ENCODE data around the gene VWA3B.
"Not testable (repeated sequence)": the region's sequence is repeated elsewhere in the genome, so short reads cannot be mapped to it uniquely, and the experiment has no call there.

VWA3B gene

GRCh38 chr2:98300141-98300874 lies 213.3 kb downstream of the VWA3B start:
- no peak for DNase-seq

DNA sequence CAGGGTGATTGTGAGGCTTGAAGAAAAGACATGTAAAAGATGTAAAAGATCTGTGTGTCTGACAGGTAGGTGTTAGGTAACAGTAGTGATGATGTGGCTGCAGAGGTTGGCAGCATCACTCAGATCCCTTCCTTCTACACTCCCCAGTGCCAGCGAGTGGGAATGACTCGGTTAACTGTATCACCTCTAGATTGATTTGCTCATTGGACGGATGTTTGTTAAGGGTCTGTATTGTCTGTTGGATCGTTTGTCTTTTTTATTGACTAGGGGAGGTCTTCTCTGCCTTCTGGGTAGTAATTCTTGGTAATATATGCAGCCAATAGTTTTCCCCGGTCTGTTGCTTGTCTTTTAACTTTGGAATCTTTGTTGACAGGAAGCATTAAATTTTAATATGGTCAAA lies 214.5 kb downstream of the VWA3B start:
- DNase-seq = no peak

- not testable (repeated sequence) for DNase-seq
Observed at GRCh38 chr2:98307131-98307696, 220.2 kb downstream of the VWA3B start.

DNA sequence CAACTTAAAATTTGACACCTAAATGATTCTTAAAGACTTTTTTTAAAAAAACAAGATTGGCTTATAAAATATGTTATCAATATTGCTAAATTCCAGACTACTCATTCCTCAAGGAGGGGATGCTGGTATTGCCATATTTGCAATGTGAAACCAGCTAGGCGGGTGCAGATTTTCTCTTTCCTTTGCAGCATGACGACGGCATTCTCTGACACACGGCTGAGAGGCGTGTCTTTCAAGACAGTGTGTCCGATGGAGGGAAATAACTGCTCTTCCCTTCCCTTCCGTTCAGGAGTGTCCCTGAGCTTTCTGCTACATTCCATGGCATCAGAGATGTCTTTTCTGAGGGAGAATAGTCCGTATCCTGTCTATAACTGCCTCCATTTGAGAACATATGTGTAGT lies 221.1 kb downstream of the VWA3B start:
- DNase-seq = no peak

DNA sequence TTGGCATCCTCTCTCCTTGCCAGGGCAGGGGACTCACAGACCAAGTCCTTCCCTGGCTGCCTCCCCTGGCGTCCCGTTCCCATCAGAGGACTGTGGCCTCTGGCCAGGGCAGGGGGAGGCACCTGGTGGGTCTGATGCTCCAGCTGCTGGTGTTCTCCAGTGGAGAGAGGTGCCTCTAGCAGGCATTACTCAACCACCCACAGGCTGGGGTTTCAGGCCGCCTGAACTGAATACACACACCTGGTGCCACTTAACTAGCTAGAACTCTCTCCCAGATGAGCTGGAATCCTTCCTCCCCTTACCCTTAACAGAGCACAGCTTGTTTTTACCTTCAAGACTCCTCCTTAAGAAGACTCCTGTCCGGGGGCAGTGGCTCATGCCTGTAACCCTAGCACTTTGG lies 221.6 kb downstream of the VWA3B start:
- DNase-seq = no peak

DNA sequence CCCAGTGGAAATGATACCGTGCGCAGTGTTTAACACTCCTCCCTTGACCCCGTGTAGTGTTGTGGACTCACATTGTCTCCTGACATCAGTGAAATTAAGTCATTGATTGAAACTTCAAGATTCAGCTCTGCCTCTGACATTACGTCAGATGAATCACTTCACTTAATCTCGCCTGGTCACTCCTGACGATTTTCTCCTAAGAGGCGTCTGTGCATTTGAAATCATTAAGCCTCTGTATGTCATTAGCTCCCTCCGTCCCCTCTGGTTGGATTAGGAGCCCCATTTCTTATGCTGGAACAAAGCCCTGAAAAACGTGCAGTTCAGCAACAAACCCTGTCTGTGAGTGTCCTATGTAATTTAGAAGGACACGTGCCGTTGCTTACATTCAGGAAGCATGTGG lies 222.6 kb downstream of the VWA3B start:
- DNase-seq = no peak

GRCh38 chr2:98310010-98310409 lies 223.0 kb downstream of the VWA3B start:
- DNase-seq = no peak

DNA sequence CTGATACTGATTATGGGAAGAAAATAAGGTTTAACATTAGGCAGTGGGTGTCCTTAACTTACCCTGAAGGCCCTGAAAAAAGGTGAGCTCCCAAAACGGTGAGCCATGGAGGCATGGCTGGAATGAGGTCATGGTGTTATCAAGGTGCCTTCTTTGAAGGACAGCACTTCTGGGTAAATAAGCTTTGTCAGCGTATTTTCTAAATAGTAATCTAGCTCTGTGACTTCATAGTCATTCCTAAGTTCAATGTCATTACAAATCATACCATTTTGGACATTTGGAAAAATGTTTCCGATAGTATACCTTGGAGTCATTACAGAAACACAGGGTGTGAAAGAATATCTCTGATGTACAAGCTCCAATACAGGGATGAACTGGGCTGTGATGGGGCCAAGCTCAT lies 224.1 kb downstream of the VWA3B start:
- no peak for DNase-seq

DNA sequence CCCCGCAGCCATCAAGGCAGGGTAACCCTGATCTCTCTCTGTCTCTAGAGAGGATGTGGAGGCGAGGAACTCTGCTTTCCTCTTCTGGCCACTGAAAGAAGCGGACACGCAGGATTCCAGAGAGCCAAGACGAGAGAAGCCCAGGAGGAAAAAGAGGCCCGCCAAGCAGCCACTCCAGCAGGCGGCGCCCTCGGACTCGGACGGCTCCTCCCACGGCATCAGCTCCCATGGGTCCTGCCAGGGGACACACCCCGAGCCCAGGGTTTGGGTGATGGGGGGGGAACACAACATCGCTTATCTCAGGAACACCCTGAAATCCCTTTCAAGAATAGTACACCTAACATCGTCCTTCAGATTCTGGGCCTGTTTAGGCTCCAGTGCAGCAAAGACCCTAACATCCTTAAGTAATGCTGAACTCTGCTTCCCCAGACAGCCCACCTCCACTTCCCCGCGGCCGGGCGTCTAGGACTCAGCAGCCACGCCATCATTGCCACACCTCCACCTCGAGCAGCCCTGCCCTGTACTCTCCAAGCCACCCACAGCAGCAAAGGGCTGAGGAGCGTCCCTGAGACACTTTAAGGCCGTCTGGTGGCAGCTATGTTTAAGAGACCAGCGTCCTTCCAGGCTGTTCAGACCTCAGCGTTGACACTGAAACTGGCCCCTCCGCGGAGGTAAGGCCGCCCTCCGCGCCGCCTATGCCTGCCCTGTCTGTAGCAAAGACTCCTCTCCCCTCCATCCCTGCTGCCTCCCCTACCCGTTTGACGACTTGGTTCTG lies 225.0 kb downstream of the VWA3B start:
- no peak for DNase-seq

DNA sequence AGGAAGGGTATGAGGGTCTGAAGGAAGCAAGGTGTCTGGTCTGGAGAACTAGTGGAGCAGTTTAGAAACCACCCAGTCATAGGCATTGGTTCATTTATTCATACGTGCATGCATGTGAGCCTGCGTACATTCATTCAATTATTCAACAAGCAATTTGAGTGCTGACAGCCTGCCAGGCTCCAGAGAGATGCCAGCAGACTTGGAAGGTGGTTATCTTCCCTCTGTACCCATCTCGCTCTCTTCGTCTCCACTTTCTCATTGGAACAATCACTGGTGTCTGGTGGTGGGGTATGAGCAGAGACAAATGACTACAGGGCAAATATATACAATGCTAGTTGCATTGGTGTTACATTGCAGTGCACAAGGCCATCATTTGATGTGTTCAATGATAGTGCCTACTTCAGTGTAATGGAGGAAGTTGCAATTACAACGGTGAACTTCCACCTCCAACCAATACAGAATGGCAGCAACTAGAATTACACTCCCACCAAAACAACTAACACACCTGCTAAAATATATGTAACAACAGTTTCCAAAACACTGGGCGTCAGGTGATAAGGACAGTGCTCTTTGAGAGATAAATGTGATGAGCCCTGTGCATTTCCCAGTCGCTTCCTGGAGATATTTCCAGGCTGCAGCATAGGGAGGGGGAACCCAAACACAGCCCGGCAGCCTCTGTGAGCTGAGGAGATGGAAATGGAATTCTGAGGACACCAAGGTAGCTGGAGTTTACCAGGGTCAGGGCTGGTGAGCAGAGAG lies 226.7 kb downstream of the VWA3B start:
- DNase-seq = no peak

DNA sequence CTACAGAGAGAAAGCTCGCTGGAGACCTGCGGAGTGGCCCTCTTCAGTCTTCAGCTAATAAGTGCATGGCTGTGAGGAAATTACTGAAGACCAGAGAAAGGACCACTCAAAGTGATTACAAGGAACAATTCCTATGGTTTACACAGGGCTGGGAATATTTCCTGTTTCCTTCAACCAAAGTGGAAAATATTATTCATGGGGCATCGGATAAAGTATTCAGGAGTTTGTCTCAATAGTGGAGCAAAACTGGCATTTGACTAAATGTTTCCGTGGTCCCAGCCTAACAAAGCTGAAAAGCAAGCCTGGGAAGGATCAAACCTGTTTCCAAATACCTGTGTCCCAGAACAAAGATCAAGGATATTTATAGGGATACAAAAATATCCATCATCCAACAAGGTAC lies 227.3 kb downstream of the VWA3B start:
- no peak for DNase-seq

- DNase-seq = no peak
Observed at GRCh38 chr2:98315957-98316356, 229.0 kb downstream of the VWA3B start.

DNA sequence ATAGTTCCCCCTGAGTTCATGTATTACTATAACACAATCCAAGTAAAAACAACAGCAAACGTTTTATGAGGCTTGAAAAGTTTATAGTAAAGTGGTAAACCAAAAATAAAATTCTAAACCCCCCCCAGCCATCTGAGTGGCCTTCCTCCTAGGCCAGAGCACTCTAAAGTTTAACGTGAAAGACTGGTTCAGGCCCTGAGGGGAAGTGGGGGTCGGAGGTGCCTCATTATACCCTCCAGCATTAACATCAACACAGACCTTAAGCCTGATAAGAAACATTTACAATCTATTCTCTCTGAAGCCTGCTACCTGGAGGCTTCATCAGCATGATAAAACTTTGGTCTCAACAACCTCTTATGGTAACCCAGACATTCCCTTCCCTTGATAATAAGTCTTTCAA lies 230.2 kb downstream of the VWA3B start:
- no peak for DNase-seq

- DNase-seq = not testable (repeated sequence)
Observed at GRCh38 chr2:98320171-98320570, 233.2 kb downstream of the VWA3B start.

- no peak for DNase-seq
Observed at GRCh38 chr2:98324181-98324580, 237.2 kb downstream of the VWA3B start.

- no peak for DNase-seq
Observed at GRCh38 chr2:98327776-98328175, 240.8 kb downstream of the VWA3B start.

- no peak for DNase-seq
Observed at GRCh38 chr2:98329549-98329948, 242.6 kb downstream of the VWA3B start.

GRCh38 chr2:98332989-98333388 lies 246.0 kb downstream of the VWA3B start:
- DNase-seq = no peak

- no peak for DNase-seq
Observed at GRCh38 chr2:98333922-98334321, 247.0 kb downstream of the VWA3B start.

GRCh38 chr2:98334439-98335078 lies 247.6 kb downstream of the VWA3B start:
- DNase-seq = no peak

DNA sequence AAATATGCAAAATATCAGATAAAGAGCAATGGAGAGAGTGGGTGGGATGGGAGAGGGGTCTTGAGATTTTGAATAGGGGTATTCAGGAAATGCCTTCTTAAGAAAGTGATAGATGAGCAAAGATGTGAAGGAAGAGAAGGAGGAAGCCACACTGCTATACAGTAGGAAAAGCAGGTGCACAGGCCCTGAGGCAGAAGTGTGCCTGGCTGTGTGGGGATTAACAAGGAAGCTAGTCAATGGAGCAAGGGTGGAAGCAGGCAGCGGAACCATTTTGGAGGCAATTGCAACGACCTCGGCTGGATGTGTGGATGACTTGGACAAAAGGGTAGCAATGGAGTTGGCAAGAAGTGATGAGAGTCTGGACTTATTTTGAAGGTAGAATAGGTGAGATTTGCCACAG lies 248.3 kb downstream of the VWA3B start:
- DNase-seq = no peak

GRCh38 chr2:98341241-98341640 lies 254.3 kb downstream of the VWA3B start:
- DNase-seq = peak; percentile 31 to 75

DNA sequence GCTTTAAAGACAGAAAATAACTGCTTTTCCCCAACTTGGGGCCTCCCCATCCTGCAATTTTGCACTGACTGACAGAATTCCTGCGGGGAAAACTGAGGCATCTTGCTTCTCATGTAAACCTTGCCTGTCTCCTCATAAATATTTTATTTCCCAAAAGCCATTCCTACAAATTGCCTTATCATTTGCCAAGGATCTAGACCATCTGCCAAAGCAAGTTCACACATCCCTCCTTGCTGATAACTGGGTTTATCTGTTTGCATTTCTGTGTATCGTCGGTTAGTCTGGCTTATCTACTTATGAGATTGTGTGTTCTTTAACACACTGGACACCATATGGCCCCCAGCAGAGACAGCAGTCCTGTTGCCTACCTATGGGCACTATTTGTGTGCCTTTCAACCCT lies 256.3 kb downstream of the VWA3B start:
- no peak for DNase-seq
